ENCODE data around the gene AGO3.
"Not testable (repeated sequence)": the region's sequence is repeated elsewhere in the genome, so short reads cannot be mapped to it uniquely, and the experiment has no call there.

Gene AGO3

DNA sequence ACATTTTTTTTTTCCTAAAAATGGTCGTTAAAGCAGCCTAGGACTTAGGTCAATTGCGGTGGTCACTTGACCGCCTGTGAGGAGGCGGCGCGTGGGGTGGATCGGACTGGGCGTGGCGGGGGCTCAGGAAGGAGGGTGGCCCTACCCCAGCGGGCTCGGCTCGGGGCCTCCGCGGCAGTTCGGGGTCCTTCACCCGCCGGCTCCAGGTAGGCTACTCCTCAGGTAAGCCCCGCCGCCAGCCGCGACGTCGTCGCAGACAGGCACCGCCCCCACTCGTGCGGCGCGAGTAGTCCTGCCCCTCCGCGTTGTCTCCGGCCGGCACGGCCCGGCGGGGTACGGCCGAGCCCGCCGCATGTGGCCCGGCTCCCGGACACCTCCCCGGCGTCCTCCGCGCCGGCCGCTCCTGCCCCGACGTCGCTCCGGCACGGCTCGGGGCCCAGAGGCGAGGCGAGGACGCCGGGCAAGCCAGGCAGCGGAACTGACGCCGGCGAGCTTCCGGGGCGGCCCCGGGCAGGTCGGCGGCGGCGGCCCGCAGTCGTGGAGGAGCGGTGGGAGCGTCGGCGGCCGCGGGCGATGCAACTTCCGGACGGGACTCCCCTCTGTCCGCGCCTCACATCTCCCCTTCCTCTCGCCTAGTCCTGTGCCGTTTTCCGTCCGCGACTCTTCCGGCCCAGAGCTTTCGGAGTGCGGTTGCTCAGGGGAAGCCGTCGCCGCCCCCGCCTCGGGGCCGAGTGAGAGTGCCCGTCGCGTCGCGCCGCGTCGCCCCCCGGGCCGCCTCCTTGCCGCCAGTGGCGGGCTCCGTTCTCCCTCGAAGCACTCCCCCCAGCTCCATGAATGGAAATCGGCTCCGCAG, at the start of gene AGO3:
Gene AGO3, plus strand, starts transcription at position 513 of the 853 bp plus-strand sequence. Its CDS starts 322 bp downstream, at position 835.
- peak; percentile 67 to 82 (median 76) for DNase-seq (ENCODE audit: low read depth in 4 of 4, low spot score in 1 of 4)

GRCh38 chr1:35881850-35882273, 49.0 kb upstream of the AGO3 start:
- DNase-seq (ENCODE audit: low read depth in 4 of 4, low spot score in 1 of 4) = no peak

DNA sequence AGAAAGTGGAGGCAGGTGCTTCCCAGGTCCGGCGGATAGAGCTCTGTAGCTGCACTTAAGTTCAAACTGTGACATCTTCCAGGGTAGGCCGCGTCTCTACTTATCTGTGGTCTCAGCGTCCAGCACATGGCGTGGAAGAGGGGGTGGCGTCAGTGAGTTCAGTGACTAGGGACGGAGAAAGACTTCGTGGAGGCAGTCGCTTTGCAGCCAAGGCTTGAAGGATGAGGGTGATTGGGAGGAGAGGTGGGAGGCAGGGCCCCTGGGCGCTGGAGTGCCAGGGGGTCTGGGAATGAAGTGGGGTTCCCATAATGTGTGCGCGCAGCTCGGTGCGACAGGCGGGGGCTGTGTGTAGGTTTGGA, 48.3 kb upstream of the AGO3 start:
- no peak for DNase-seq (ENCODE audit: low read depth in 4 of 4, low spot score in 1 of 4)

DNA sequence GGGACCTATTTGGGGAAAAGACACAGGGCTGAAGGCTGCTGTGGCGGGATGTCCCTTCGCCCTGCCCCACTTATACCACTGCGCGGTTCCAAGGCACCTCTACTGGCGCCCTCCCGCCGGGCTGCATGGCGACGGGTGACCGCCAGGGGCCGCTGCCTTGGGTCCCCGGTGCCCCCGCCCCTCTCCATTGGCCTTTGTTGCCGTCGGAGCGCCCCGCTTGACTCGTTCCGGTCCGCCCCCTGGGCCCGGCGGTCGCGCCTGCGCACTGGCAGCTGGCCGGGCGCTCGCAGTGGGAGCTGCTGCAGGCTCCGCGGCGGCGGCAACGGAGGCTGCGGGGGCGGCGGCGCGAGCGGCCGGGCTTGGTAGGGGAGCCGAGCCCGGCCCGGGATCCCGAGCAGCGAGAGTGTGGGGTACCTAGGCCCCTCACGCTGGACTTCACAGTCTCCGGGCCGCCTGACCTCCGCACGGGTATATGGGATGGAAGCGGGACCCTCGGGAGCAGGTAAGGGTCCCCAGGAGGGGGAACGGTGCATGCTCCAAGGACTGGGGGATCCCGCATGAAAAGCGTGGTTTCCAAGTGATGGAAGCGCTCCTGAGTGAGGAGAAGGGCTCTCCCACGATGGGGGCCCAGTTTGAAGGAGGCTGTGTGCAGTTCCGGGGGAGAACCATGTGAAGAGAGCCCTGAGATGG, 47.8 kb upstream of the AGO3 start, which contains the start of gene AGO1:
Gene AGO1, plus strand, starts transcription at position 265 of the 690 bp plus-strand sequence. Its CDS starts 213 bp downstream, at position 478.
- peak; percentile 90 to 96 (median 95) for DNase-seq (ENCODE audit: low read depth in 4 of 4, low spot score in 1 of 4)

- DNase-seq (ENCODE audit: low read depth in 4 of 4, low spot score in 1 of 4) = peak; percentile 3 to 44 (median 22)
Observed at GRCh38 chr1:35883635-35884101, 47.2 kb upstream of the AGO3 start.

DNA sequence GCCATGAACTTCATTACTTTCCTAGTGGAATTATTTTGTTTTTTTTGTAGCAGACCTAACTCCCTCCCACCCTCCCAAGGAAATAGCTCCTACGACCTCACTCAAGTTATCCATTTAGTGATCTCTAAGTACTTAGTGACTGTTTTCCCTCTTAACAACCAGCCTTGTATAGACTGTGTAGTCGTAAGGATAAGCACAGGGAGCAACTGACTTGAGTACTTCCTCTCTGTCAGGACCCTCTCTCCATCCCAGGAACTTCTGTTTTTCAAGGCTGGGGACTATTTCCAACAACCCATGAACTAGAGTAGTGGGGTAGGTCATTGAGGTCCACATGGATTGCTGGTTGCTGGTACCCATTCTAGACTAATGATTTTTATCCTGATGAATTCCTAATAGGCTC, 46.0 kb upstream of the AGO3 start:
- DNase-seq (ENCODE audit: low read depth in 4 of 4, low spot score in 1 of 4) = no peak

DNA sequence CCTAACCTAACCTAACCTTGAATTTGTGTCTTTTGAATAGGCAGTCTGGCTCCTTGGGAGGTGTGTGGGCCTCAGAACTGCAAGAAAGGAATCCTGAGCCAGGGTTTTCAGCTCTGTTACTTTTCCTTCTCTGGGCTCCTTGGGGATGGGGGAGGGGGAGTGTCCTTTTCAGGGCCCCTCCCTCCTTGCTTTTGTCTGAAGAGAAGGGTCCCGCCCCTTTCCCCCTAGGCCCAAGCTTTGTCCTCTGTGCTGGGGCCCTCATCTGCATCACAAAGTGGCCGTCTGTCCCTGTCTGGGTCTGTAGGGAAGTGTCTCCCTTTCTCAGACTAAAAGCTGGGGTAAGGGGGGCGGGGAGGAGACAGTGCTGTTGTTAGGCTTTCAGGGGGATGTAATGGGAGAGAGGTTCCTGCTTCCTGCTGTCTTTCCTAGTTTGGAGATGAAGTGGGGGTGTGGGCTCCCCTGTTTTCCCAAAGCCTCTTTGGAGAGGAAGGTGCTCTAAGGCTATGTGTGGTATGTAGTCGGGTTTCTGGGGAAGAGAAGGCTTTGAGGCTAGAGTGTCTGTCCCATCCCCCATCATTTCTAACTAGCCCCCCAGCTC, 44.8 kb upstream of the AGO3 start:
- DNase-seq (ENCODE audit: low read depth in 4 of 4, low spot score in 1 of 4) = no peak

DNA sequence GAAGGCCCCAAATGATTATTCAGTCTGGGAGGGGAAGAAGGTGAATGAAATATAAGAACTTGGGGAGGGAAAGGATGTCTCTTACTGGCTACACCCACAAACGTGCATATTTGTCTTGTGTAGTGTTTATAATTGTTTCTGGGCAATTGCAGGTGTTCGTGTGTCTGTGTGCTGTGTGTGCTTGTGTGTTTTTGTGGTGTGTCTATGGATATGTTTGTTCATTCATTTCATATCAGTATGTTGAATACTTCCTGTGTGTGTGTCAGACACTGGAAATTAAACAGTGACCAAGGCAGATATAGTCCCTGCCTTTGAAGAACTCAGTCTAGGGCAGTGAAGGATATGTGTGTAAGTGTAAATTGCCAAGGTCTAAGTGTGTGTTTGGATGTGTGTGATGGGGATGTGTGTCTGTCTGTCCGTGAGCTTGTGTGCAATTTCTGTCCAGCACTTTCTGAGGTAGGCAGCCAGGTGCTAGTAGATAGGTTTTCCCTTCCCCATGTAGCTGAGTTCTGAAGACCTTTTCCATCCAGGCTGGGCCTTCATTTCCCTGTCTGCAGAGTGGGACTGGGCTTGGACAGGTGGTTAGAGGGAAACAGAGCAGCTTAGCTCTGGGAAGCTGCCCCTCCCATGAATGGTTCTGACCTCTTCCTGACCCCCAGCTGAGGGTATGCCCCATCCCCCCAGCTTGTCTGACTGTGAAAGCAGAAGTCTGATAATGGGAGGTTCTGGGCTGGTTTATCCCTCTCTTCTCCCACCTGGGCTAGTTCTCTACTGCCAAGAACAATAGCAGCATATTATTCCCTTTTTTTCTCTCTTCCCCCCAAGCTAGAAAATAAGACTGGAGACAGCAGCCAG, 44.1 kb upstream of the AGO3 start:
- no peak for DNase-seq (ENCODE audit: low read depth in 4 of 4, low spot score in 1 of 4)

GRCh38 chr1:35887508-35887907, 43.4 kb upstream of the AGO3 start:
- no peak for DNase-seq (ENCODE audit: low read depth in 4 of 4, low spot score in 1 of 4)

- no peak for DNase-seq (ENCODE audit: low read depth in 4 of 4, low spot score in 1 of 4)
Observed at GRCh38 chr1:35888255-35888654, 42.6 kb upstream of the AGO3 start.

- not testable (repeated sequence) for DNase-seq (ENCODE audit: low read depth in 4 of 4, low spot score in 1 of 4)
Observed at GRCh38 chr1:35888981-35889380, 41.9 kb upstream of the AGO3 start.

GRCh38 chr1:35893051-35893879, 37.6 kb upstream of the AGO3 start:
- DNase-seq (ENCODE audit: low read depth in 4 of 4, low spot score in 1 of 4) = no peak

DNA sequence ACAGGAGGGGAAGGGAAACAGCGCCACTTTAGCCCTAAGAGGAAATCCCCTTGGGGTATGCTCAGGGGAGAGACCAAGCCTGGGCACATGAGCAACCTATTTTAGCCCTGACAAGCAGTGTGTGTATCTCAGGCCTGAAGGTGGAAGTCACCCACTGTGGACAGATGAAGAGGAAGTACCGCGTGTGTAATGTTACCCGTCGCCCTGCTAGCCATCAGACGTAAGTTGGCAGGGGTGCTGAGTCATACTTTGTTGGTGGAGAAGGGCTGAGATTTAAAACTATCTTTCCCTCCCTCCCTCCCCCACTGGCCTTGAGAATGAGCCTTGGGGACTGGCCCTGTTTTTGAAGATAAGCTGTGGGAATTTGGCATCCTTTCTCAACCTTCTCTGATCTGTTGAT, 36.7 kb upstream of the AGO3 start:
- no peak for DNase-seq (ENCODE audit: low read depth in 4 of 4, low spot score in 1 of 4)

- no peak for DNase-seq (ENCODE audit: low read depth in 4 of 4, low spot score in 1 of 4)
Observed at GRCh38 chr1:35894656-35895055, 36.2 kb upstream of the AGO3 start.

GRCh38 chr1:35899941-35900340, 31.0 kb upstream of the AGO3 start:
- no peak for DNase-seq (ENCODE audit: low read depth in 4 of 4, low spot score in 1 of 4)

GRCh38 chr1:35901235-35901634, 29.7 kb upstream of the AGO3 start:
- DNase-seq (ENCODE audit: low read depth in 4 of 4, low spot score in 1 of 4) = no peak

DNA sequence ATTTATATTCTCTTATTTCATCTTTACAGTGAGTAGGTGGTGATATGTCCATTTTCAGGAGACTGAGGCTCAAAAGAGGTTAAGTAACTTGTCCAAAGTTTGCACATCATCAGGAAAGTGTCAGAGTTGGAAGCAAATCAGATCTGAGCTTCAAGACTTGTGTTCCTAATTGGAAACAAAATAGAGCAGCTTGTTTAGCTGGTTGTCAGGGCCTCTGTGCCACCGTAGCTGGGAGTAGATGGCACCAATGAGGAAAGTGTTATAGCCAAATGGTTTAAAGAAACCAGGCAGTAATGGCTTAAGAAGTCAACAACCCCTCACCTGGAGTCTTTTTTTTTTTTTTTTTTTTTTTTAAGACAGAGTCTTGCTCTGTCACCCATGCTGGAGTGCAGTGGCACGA, 28.2 kb upstream of the AGO3 start:
- DNase-seq (ENCODE audit: low read depth in 4 of 4, low spot score in 1 of 4) = no peak

DNA sequence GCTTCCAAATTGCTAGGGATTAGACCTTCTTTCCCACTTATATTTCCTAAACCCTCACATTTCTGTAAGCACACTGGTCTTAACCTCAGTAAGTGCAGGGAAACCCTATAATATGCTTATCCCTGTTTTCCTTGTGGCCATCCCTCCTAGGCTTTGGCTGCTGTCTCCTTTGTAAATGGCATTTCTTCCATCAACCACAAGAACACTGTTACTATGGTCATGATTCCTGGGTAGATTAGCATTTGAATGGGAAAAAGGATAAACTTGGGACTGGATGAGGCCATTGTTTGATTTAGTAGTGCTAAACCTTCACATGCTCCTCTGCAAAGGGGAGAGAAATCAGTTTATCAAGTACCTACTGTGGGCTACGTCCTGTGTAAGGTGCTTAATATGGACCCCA, 16.2 kb upstream of the AGO3 start:
- DNase-seq (ENCODE audit: low read depth in 4 of 4, low spot score in 1 of 4) = no peak

- DNase-seq (ENCODE audit: low read depth in 4 of 4, low spot score in 1 of 4) = no peak
Observed at GRCh38 chr1:35915693-35916092, 15.2 kb upstream of the AGO3 start.

DNA sequence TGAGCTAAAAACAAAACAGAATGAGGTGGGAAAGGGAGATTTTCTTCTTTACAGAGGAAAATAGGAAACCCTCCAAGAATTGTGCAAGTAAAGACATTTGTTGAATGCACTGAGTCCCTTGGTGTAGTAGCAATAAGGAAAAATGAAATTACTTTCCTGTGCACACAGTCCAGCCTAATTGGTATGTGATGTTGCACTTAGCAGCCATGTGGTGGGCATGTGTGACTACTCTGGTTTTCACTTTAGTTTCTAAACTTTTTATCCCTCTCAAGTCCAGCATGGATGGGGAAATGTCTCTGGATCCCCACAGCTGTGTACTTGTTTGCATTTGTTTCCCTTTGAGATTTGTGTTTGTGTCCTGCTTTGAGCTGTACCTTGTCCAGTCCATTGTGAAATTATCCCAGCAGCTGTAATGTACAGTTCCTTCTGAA, 7.1 kb upstream of the AGO3 start:
- no peak for DNase-seq (ENCODE audit: low read depth in 4 of 4, low spot score in 1 of 4)
